ENCODE measurements around the gene SFTA2.

- TF ChIP-seq CTCF (IDR thresholded peaks at IDR 0.05) (no peak), POLR2A (IDR thresholded peaks at IDR 0.05) (no peak)
Observed at GRCh38 chr6:30965140-30965601, 33.2 kb upstream of the SFTA2 start.

All from uterus (tissue), 2 donors.